Myometrial cell (primary cell): ENCODE measurements around the gene ITGAV. TPM values are rescaled to one million over a fixed set of nuclear protein-coding genes. Genes with fewer than 3 reads are reported as not detected.

ENCODE experiments used
- total RNA-seq: library from RNA; depleted of rRNA; stranded (reverse); fragments of >200 nt; gene quantifications from 2 replicates; pipeline ENCODE4 v1.2.3, GENCODE V29; 2015

ITGAV gene
- total RNA-seq, result 78.4 and 95.3 TPM in 2 replicates

DNA sequence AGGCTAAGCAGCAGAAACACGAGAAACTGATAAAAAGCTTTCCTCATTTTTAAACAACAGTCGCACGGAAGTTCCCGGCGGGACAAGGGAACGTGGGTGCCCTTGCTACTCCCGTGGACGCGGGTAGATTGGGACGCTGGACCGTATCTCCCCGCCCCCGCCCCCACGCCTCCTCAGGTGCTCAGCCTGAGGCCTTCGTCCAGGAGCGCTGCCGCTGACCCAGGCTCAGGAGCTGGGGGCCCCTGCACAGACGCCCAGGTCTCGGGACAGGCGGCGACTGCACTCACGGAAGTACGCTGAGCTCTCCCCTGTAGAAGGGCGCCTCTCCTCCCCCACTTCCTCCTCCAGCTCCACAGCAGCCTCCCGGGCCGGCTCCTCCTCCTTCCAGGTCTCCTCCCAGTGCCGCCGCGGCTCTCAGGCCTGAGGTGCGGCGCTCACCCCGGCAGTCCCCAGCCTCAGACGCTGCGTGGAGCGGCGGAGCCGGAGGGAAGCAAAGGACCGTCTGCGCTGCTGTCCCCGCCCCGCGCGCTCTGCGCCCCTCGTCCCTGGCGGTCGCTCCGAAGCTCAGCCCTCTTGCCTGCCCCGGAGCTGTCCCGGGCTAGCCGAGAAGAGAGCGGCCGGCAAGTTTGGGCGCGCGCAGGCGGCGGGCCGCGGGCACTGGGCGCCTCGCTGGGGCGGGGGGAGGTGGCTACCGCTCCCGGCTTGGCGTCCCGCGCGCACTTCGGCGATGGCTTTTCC lies at the start of gene ITGAV:
Gene ITGAV, plus strand, starts transcription at position 445 of the 738 bp plus-strand sequence. Its CDS starts 283 bp downstream, at position 728.

Other genes with a start within 250 kb of the ITGAV start
- gene ZC3H15, start 103.8 kb upstream of the ITGAV start, total RNA-seq, result 46.4 and 58.8 TPM in 2 replicates
- gene FAM171B, start 104.0 kb downstream of the ITGAV start, total RNA-seq, result 3.2 and 7.3 TPM in 2 replicates